Natural killer cell (primary cell): ENCODE measurements around the gene TOGARAM1. TPM values are rescaled to one million over a fixed set of nuclear protein-coding genes. Genes with fewer than 3 reads are reported as not detected.

Experiments
- ATAC-seq, 3 donors: fragments of 150-1000 bp in 2 of 3; fragments of 200-7000 bp in 1 of 3; cut with Tn5 transposase; 1 replicate in 1 of 3; 2 replicates in 2 of 3; pipeline ENCODE4 v1.10.0; 2021; ENCODE audit warnings: mild to moderate bottlenecking in 2 of 3, moderate library complexity in 2 of 3
- DNase-seq, 2 donors: peaks; one replicate each; pipeline versions ENCODE4 v3.0.0 to v3.0.0-alpha.2; 2013 to 2021; ENCODE audit warnings: mixed read lengths in 1 of 2
- H3K27ac ChIP-seq: one replicate; pipeline ENCODE4 v1.5.1; 2013; ENCODE audit warnings: mild to moderate bottlenecking, low read length
- H3K27me3 ChIP-seq: one replicate; pipeline ENCODE4 v1.6.1; 2013; ENCODE audit warnings: low read length; ENCODE audit not compliant: control insufficient read depth, insufficient read depth
- H3K36me3 ChIP-seq: one replicate; pipeline ENCODE4 v1.6.1; 2013; ENCODE audit warnings: low read length; ENCODE audit not compliant: control insufficient read depth, insufficient read depth
- H3K4me1 ChIP-seq: one replicate; pipeline ENCODE4 v1.6.1; 2013; ENCODE audit warnings: low read length; ENCODE audit not compliant: control insufficient read depth, insufficient read depth
- H3K4me3 ChIP-seq: one replicate; pipeline ENCODE4 v1.5.1; 2013; ENCODE audit warnings: low read length
- H3K9me3 ChIP-seq: one replicate; pipeline ENCODE4 v1.6.1; 2013; ENCODE audit warnings: low read length; ENCODE audit not compliant: control insufficient read depth, insufficient read depth
- H3K27ac Mint-ChIP-seq, 2 donors: one replicate each; pipeline ENCODE4 v1.8.0; 2022; ENCODE audit warnings: mild to moderate bottlenecking in 2 of 2, mixed read lengths in 2 of 2, moderate library complexity in 1 of 2
- H3K27me3 Mint-ChIP-seq, 2 donors: one replicate each; pipeline ENCODE4 v1.8.0; 2022; ENCODE audit warnings: low read depth in 2 of 2, mixed read lengths in 2 of 2
- H3K36me3 Mint-ChIP-seq: one replicate; pipeline ENCODE4 v1.8.0; 2022; ENCODE audit warnings: mixed read lengths
- H3K4me1 Mint-ChIP-seq, 2 donors: one replicate each; pipeline ENCODE4 v1.8.0; 2022; ENCODE audit warnings: mixed read lengths in 2 of 2
- H3K4me3 Mint-ChIP-seq: one replicate; pipeline ENCODE4 v1.8.0; 2022; ENCODE audit warnings: mild to moderate bottlenecking, moderate library complexity, mixed read lengths
- H3K9me3 Mint-ChIP-seq, 2 donors: one replicate each; pipeline ENCODE4 v1.8.0; 2022; ENCODE audit warnings: mixed read lengths in 2 of 2
- CTCF ChIP-seq: fragments of 200-600 bp; IDR thresholded peaks from one replicate; pipeline ENCODE4 v1.8.0; 2022; ENCODE audit warnings: antibody characterized with exemption
- WGBS: methylation state at CpG from one replicate; pipeline ENCODE4 v1.1.7; 2013; ENCODE audit warnings: missing lambda C conversion rate; ENCODE audit not compliant: insufficient coverage; 5-methylcytosine and 5-hydroxymethylcytosine counted together
- intact Hi-C: fragments of 100-400 bp; cut with micrococcal nuclease; formaldehyde crosslinking; loops from one replicate; pipeline ENCODE4 v1.14.2; 2022
- total RNA-seq, 4 donors: library from RNA; stranded (reverse); fragments of 120-200 nt in 1 of 4; gene quantifications; one replicate each; pipeline versions ENCODE4 v1.2.3 to v1.2.4, GENCODE V29; 2013 to 2022

The TOGARAM1 gene
- total RNA-seq, 3 donors from 2014 or later (not counting 1 experiment from before 2014, with no cell fraction given): 17.4 to 21.4 (median 19.6) TPM

GRCh38 chr14:45120096-45120495 is 158.1 kb downstream of the TOGARAM1 start:
- Histone ChIP-seq H3K36me3 (peaks cover 60% of the 10 kb centered on the region), H3K27ac (no peak overlapping the region), H3K4me1 (no peaks in the 10 kb centered on the region), H3K4me3 (no peak overlapping the region), H3K9me3 (no peaks in the 10 kb centered on the region), H3K27me3 (no peaks in the 10 kb centered on the region)
- DNase-seq (no peak), ATAC-seq (no peak)
- H3K27ac Mint-ChIP-seq: no peak overlapping the region
- no peak overlapping the region for H3K4me3 Mint-ChIP-seq
- H3K4me1 Mint-ChIP-seq: no peaks in the 10 kb centered on the region
- TF ChIP-seq CTCF: no peak
- WGBS: no CpG with 5 or more reads among the region's 1 CpG
- no peaks in the 10 kb centered on the region for H3K36me3 Mint-ChIP-seq
- intact Hi-C loops: no loop called here
- no peaks in the 10 kb centered on the region for H3K9me3 Mint-ChIP-seq
- H3K27me3 Mint-ChIP-seq: no peaks in the 10 kb centered on the region

GRCh38 chr14:45123271-45123670 is 161.3 kb downstream of the TOGARAM1 start:
- H3K9me3 Mint-ChIP-seq: no peaks in the 10 kb centered on the region
- DNase-seq (no peak), ATAC-seq (no peak)
- intact Hi-C loops: no loop called here
- no peak for TF ChIP-seq CTCF
- H3K36me3 Mint-ChIP-seq: no peaks in the 10 kb centered on the region
- Histone ChIP-seq H3K36me3 (peaks cover 46% of the 10 kb centered on the region), H3K27ac (no peak overlapping the region), H3K4me1 (no peaks in the 10 kb centered on the region), H3K4me3 (no peak overlapping the region), H3K27me3 (no peaks in the 10 kb centered on the region), H3K9me3 (no peaks in the 10 kb centered on the region)
- H3K4me1 Mint-ChIP-seq: peaks cover 0 to 6% of the 10 kb centered on the region in 2 donors
- WGBS: 96% methylated on average over 3 of the region's 3 CpGs
- H3K27ac Mint-ChIP-seq: no peak overlapping the region
- no peaks in the 10 kb centered on the region for H3K27me3 Mint-ChIP-seq
- no peak overlapping the region for H3K4me3 Mint-ChIP-seq

Other genes with a start within 250 kb of the TOGARAM1 start
- gene KLHL28, start 243 bp upstream of the TOGARAM1 start, total RNA-seq: 10 to 100 TPM; 47.6 to 59.7 (median 56.0) TPM
- 10 to 100 TPM; 49.2 to 61.2 (median 52.5) TPM for gene PRPF39, start 121.9 kb downstream of the TOGARAM1 start, total RNA-seq
- gene FKBP3, start 172.3 kb downstream of the TOGARAM1 start, total RNA-seq: 10 to 100 TPM; 32.2 to 39.7 (median 33.7) TPM
- gene FANCM, start 173.7 kb downstream of the TOGARAM1 start, total RNA-seq: 10 to 100 TPM in 2 of 3 donors, 1 to 10 TPM in 1; 8.3 to 16.9 (median 13.2) TPM